ENCODE results near the gene DAGLB.

The DAGLB gene

DNA sequence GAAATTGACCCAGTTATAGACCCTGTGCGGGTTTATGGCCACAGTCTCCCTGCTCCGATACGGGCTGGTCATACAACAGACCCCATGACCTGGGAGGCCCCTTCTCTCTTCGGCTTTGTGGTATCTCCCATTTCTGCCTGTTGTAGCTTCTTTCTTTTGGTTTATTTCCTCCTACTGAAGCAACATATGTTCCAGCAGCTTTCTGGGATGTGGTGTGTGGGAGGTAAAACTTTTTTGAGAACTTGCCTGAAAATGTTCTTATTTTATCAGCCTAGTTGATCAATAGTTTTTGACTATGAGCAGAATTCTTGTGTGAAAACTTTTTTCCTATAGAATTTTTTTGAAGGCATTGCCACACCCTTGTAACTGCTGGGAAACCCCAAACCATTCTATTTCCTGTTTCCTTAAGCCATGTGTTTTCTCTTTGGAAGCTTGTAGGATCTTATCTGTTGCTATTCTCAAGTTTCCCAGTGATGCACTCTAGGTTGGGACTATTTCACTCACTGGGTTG is 80.0 kb downstream of the DAGLB start:
- no peak for DNase-seq (ENCODE audit: low read depth in 2 of 2)

DNA sequence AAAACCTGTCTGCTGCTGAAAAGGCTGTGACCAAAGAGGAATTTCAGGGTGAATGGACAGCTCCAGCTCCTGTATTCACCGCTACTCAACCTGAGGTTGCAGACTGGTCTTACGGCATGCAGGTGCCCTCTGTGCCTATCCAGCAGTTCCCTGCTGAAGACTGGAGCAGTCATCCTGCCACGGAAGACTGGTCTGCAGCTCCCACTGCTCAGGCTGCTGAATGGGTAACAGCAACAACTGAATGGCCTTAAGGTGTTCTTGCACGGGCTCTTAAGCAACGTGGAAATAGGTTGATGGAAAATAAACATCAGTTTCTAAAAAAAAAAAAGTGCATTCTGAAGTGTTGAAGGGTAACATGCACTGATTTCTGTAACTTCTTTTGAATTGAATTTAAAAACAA is 82.3 kb downstream of the DAGLB start:
- DNase-seq (ENCODE audit: low read depth in 2 of 2), result no peak

DNA sequence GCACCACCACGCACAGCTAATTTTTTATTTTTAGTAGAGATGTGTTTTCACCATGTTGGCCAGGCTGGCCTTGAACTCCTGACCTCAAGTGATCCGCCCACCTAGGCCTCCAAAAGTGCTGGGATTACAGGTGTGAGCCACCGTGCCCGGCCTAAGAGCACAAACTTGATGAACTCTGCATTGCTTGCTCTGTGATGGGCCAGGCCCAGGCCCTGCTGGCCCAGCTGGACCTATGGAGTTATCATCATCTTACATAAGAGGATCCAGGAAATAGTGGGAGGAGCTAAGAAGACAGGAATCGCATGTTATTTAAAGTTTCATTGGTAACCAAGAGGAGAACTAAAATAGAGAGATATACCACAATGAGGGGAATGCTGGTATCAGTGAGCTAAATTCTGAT is 86.9 kb downstream of the DAGLB start:
- no peak for DNase-seq (ENCODE audit: low read depth in 2 of 2)

DNA sequence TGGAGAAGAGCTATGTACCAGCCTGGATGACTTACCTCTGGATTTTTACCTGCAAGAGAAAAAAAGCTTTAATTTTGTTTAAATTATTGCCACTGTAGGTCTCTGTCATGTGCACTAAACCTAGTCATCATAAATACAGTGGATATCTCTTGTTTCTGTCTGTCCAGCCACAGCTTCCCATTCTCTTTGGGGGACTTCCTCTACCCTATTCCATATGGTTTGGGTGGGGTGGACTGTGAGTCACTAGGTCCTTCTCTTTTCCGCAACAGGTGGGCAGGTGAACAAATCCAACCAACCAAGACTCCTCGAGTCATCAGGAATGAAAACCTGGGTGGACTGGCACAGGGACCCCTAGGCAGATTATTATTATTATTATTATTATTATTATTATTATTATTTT is 88.0 kb downstream of the DAGLB start:
- no peak for DNase-seq (ENCODE audit: low read depth in 2 of 2)

All from stimulated activated CD4-positive, alpha-beta T cell treated with anti-CD3 and anti-CD28 coated beads, Interleukin-4, amount 100 ng/mL, for 48 hours (primary cell).